NCI-H2196 (cell line): Measurements from ENCODE around the gene ASXL3.

Source experiments
- DNase-seq: peaks from one replicate; lab custom pipeline; 2025; ENCODE audit not compliant: unreplicated experiment; lab: John Stamatoyannopoulos, UW

ASXL3 gene

GRCh38 chr18:33577685-33578517 is at the start of gene ASXL3:
TSS of gene ASXL3 (plus strand) at chr18:33578219. CDS start at chr18:33578632, 413 bp downstream.
- DNase-seq = peak; percentile 70

- no peak for DNase-seq
Measured at GRCh38 chr18:33532978-33533377, 45.0 kb upstream of the ASXL3 start.

GRCh38 chr18:33536904-33537303 is 41.1 kb upstream of the ASXL3 start:
- DNase-seq = no peak

DNA sequence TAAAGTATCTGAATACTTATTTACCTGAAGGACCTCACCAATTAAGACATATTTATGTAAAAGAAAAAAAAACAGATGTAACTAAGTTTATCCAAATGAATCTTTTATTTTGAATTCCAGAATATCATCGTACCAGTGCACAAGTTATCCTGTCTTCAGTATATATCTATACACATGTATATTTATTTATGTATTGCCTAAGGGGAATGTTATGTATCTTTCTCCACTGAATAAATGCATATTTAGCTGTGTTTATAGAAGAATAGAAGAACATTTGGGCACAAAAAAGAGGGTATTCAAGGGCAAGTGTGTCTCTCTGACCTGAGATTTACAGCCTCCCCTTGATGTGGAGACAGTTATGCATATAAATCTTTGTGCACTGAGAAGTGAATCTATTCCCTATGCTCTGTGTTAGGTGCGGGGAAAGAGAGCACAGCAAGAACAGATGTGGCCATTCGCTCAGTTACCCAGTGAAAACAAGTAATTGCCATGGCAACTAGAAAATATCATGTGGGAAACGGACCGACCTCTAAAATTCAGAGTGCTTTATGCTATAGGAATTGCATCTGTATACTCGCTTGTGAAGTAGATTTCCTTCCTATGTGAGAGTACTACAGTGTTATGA is 39.5 kb upstream of the ASXL3 start:
- DNase-seq = no peak

GRCh38 chr18:33540392-33540791 is 37.6 kb upstream of the ASXL3 start:
- DNase-seq = no peak

GRCh38 chr18:33541316-33541715 is 36.7 kb upstream of the ASXL3 start:
- DNase-seq = no peak

GRCh38 chr18:33556846-33557245 is 21.2 kb upstream of the ASXL3 start:
- no peak for DNase-seq

DNA sequence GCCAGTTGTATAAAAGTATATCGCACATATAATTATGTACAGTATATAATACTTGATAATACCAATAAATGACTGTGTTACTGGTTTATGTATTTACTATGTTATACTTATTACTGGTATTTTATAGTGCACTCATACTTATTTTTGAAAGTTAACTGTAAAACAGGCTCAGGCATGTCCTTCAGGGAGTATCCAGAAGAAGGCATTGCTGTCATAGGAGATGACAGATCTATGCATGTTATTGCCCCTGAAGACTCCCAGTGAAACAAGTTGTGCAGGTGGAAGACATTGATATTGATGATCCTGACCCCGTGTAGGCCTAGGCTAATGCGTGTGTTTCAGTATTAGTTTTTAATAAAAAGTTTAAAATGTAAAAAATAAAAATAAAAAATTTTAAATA is 20.3 kb upstream of the ASXL3 start:
- no peak for DNase-seq

DNA sequence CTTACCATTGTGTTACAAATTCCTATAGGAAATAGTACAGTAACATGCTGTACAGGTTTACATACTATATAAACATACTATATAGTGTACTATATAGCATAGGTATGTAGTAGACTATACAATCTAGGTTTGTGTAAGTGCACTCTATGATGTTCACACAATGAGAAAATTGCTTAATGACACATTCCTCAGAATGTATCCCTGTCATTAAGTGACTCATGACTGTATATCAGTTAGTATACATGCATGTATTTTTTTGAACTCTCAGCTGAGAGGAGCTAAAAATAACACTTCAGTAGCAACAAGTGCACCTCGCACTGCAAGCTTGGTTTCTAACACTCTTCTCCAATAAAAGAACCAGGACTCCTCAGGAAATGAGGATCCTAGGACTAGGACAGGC is 19.5 kb upstream of the ASXL3 start:
- DNase-seq = no peak

DNA sequence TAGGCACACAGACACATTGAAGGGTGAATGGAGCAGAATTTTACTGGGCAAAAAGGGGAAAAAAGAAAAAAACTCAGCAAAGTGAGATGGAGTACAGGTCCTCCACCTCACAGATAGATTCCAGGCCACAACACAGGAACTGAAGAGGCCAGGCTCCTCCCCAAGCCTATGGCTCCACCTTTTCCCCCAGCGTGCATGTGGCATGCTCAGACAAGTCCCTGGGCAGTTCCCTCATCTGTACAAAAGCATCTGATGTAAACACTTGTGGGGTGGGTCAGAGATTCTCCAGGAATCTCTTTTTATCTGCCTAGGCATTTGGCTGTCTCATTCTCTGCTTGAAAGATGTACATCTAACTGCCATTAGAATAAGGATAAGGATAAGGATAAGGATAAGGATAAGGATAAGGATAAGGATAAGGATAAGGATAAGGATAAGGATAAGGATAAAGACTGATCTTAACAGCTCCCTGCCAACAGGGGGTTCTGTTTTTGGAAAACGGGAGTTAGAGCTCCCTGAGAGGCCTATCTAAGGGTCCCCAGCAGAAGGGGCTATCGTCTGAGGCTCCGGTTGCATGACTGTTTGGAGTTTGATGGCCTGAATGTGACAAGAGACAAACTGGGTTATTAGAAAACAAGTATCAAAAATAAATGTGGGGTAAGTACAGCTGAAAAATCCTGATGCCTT is 17.2 kb upstream of the ASXL3 start:
- no peak for DNase-seq

DNA sequence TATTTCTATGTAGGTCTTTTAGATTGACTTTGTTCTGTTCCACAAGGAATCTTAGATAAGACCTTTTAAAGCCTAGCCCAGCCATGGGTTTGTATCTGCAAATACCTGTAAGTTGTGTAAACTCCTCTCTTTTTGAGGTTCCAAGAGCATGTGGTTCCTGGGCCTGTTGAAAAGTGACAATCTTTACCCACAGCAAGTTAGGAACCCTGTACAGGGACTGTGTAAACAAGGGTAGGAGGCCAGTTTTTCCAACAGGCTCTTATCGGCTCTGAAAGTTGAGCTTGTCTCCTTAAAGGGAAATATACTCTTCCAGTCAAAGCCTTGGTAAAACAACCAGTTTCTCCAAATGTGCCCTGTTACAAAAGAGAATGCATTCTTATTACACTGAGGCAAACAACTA is 15.3 kb upstream of the ASXL3 start:
- no peak for DNase-seq

DNA sequence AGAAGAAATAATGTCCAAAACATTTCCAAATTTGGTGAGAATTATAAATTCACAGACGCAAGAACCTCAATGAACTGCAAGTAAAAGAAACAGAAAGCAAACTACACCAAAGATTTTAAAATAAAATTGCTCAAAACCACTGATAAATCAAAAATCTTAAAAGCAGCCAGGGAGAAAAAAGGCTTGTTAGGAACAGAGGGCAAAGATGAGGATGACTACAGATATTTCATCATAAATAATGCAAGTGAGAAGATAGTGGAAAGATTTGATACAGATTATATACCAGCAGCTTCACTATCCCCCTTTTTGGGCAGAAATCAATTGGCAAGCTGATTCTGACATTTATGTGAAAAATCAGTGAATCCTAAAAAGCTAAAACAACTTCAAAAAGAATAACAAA is 10.3 kb upstream of the ASXL3 start:
- no peak for DNase-seq

GRCh38 chr18:33571998-33572787 is 5.8 kb upstream of the ASXL3 start:
- DNase-seq = no peak

DNA sequence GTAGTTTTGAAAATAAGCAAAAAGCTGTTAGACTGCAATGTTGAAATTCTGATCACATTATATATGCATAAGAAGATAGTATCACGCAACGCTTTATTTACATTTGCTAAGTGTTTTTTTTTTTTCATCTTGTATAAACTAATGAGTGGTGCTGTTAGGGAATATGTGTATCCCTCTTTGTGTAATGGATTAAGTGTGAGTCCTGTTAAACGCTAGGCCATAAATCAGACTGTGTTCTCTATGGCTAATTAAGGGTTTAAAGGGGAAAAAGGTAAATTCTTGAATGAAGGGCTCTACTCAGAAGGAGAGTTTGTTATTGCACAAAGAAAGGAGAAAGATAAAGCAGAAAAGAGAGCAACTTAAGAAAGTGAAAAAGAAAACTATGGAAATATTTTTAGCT is 4.8 kb upstream of the ASXL3 start:
- DNase-seq = no peak

GRCh38 chr18:33575451-33575850 is 2.6 kb upstream of the ASXL3 start:
- no peak for DNase-seq

GRCh38 chr18:33576999-33577646 is 896 bp upstream of the ASXL3 start:
- no peak for DNase-seq

- DNase-seq = peak; percentile 25
Measured at GRCh38 chr18:33578518-33579348, 714 bp downstream of the ASXL3 start.

DNA sequence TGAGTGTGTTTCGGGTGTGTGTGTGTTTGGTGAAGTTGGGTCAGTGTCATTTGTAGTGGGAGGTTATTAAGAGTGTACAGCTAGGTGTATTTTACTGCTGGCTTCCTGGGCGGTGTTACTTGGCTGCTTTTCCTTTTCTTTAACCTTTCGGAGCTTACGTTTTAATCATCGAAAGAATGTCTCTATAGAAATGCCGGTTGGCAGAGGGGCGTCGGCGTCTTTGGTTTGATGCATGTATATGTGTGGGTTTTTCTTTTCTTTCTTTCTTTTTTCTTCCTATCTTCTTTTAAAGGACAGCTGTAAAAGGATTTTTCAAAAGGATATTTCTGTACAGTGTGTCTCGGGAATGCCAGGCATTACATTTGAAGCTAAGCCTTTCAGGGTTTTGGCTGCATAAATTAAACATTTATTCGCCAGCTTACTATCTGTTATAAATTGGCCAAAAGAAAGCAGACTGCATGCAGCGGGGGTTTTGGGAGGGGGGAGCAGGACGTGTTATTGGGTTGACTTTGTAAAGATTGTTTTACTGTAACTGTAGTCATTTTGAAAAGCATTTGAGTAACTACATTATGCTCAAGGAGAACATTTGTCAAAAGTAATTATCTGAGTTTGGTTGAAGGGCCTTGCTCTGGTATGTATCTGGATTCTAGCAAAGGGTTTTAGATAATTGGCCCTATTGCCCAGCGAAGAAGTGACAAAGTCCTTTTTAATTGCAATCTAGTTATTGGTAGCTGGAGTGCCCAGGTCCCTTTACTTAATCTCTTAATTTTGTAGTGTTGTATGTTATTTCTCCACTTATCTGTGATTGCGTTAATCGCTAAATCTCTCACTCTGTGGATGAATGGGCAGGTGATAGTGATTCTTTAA is 1.6 kb downstream of the ASXL3 start:
- DNase-seq = no peak

- DNase-seq = no peak
Measured at GRCh38 chr18:33580546-33580945, 2.5 kb downstream of the ASXL3 start.
